Neural cell (in vitro differentiated cells): Measurements from ENCODE around the gene FURIN. TPM values are rescaled to one million over a fixed set of nuclear protein-coding genes. Genes with fewer than 3 reads are reported as not detected.

Experiments used
- H2AFZ ChIP-seq: fragments of 200-600, 300-800 bp; sonication (generic), shearing (Covaris generic); 2 replicates; pipeline ENCODE4 v1.6.0; 2014; ENCODE audit warnings: low read depth, mild to moderate bottlenecking, antibody characterized with exemption, low read length, moderate library complexity
- H3F3A ChIP-seq: fragments of 200-600 bp; shearing (Covaris generic); 2 replicates; pipeline ENCODE4 v1.6.1; 2016; ENCODE audit warnings: mild to moderate bottlenecking, moderate library complexity, mixed read lengths, antibody characterized with exemption, low read length; ENCODE audit not compliant: insufficient read depth, poor library complexity, severe bottlenecking
- H3K27ac ChIP-seq: fragments of 200-600, 300-800 bp; sonication (generic), shearing (Covaris generic); 2 replicates; pipeline ENCODE4 v1.5.1; 2014; ENCODE audit warnings: mild to moderate bottlenecking, low read length, moderate library complexity
- H3K27me3 ChIP-seq: fragments of 300-800, 200-600 bp; sonication (generic), shearing (Covaris generic); 2 replicates; pipeline ENCODE4 v1.6.0; 2014; ENCODE audit warnings: mild to moderate bottlenecking, low read depth, low read length, moderate library complexity; ENCODE audit not compliant: insufficient read depth
- H3K36me3 ChIP-seq: fragments of 300-800, 200-600 bp; sonication (generic), shearing (Covaris generic); 2 replicates; pipeline ENCODE4 v1.5.1; 2014; ENCODE audit warnings: mild to moderate bottlenecking, antibody characterized with exemption, low read length, moderate library complexity; ENCODE audit not compliant: insufficient read depth
- H3K4me2 ChIP-seq: fragments of 300-800, 200-600 bp; sonication (generic), shearing (Covaris generic); 2 replicates; pipeline ENCODE4 v1.6.0; 2014; ENCODE audit warnings: mild to moderate bottlenecking, low read length
- H3K4me3 ChIP-seq: fragments of 300-800, 200-600 bp; sonication (generic), shearing (Covaris generic); 2 replicates; pipeline ENCODE4 v1.5.1; 2014; ENCODE audit warnings: mild to moderate bottlenecking, low read length, moderate library complexity
- H3K79me2 ChIP-seq: fragments of 200-600 bp; shearing (Covaris generic); replicated peaks from 2 replicates; pipeline ENCODE4 v1.6.0; 2014; ENCODE audit warnings: mild to moderate bottlenecking, low read length, moderate library complexity; ENCODE audit not compliant: insufficient read depth
- H3K9ac ChIP-seq: fragments of 300-800, 200-600 bp; sonication (generic), shearing (Covaris generic); 2 replicates; pipeline ENCODE4 v1.6.1; 2016; ENCODE audit warnings: mild to moderate bottlenecking, low read length, mixed read lengths
- H3K9me2 ChIP-seq: fragments of 200-600 bp; shearing (Covaris generic); 2 replicates; pipeline ENCODE4 v1.6.1; 2016; ENCODE audit warnings: mild to moderate bottlenecking, low read length, mixed read lengths; ENCODE audit not compliant: insufficient read depth
- H3K9me3 ChIP-seq: fragments of 200-600, 300-800 bp; sonication (generic), shearing (Covaris generic); 2 replicates; pipeline ENCODE4 v1.6.1; 2016; ENCODE audit warnings: mild to moderate bottlenecking, mixed run types, low read length, moderate library complexity, mixed read lengths
- H4K20me1 ChIP-seq: fragments of 200-600 bp; shearing (Covaris generic); 2 replicates; pipeline ENCODE4 v1.6.1; 2016; ENCODE audit warnings: mild to moderate bottlenecking, mixed run types; ENCODE audit not compliant: insufficient read depth
- CTCF ChIP-seq: fragments of 450-650 bp; IDR thresholded peaks from 2 replicates; pipeline ENCODE4 v1.5.1; 2014; ENCODE audit warnings: antibody characterized with exemption, mild to moderate bottlenecking, moderate library complexity; ENCODE audit not compliant: poor library complexity, severe bottlenecking
- EP300 ChIP-seq: fragments of 450-650 bp; conservative IDR thresholded peaks from 2 replicates; pipeline ENCODE4 v1.6.1; 2014; ENCODE audit warnings: antibody characterized with exemption, mild to moderate bottlenecking, moderate library complexity; ENCODE audit not compliant: poor library complexity, severe bottlenecking
- EZH2 ChIP-seq: fragments of 200-600, 300-800 bp; shearing (Covaris generic), sonication (generic); IDR thresholded peaks from 2 replicates; pipeline ENCODE4 v1.6.1; 2014; ENCODE audit warnings: antibody characterized with exemption, low read length, borderline replicate concordance, mild to moderate bottlenecking; ENCODE audit not compliant: insufficient read depth, poor library complexity, severe bottlenecking
- MXI1 ChIP-seq: fragments of 450-650 bp; conservative IDR thresholded peaks from 2 replicates; pipeline ENCODE4 v1.6.1; 2014; ENCODE audit warnings: antibody characterized with exemption, mild to moderate bottlenecking; ENCODE audit not compliant: poor library complexity, severe bottlenecking
- POLR2AphosphoS5 ChIP-seq: IDR thresholded peaks from 2 replicates; pipeline ENCODE4 v1.6.1; 2012
- RAD21 ChIP-seq: fragments of 450-650 bp; conservative IDR thresholded peaks from 2 replicates; pipeline ENCODE4 v1.6.1; 2014; ENCODE audit warnings: antibody characterized with exemption, mild to moderate bottlenecking, moderate library complexity
- REST ChIP-seq: IDR thresholded peaks from 2 replicates; pipeline ENCODE4 v1.6.1; 2012; ENCODE audit warnings: borderline replicate concordance
- SMC3 ChIP-seq: fragments of 450-650 bp; conservative IDR thresholded peaks from 2 replicates; pipeline ENCODE4 v1.6.1; 2014; ENCODE audit warnings: antibody characterized with exemption, mild to moderate bottlenecking, moderate library complexity; ENCODE audit not compliant: poor library complexity
- TAF1 ChIP-seq: IDR thresholded peaks from 2 replicates; pipeline ENCODE4 v1.6.1; 2012; ENCODE audit warnings: low read depth
- polyA plus RNA-seq: library from polyadenylated mRNA; depleted of rRNA; stranded (reverse); fragments of >200 nt; gene quantifications from 2 replicates; pipeline ENCODE4 v1.2.3, GENCODE V29; 2014

The FURIN gene
- polyA plus RNA-seq, 1 donor from 2014 or later, result 4.3 TPM

DNA sequence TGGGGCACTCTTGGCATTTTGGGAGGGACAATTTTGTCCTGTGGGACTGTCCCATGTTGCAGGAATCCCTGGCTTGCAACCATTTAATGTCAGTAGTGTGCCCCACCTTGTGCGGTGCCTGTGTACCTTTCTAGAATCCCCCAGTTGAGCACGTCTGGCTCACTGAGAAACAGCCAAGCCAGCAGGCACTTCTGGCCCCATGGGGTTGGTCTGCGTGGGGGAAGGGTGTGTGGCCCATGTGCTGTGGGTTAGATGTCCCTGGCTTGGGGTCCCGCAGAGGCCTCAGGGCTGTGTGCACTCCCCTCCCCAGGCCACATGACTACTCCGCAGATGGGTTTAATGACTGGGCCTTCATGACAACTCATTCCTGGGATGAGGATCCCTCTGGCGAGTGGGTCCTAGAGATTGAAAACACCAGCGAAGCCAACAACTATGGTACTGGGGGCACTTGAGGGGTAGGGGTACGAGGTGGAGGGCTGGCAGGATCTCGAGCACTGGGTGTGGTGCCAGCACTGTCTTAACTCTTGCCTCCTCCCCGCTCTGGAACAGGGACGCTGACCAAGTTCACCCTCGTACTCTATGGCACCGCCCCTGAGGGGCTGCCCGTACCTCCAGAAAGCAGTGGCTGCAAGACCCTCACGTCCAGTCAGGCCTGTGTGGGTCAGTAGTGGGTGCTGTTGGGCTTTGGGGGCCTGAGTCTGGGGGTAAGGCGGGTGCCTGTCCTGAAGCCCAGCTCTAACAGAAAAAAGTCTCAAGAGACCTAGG lies 12.2 kb downstream of the FURIN start:
- H3K9ac ChIP-seq, result no peak overlapping the region
- no peaks in the 10 kb centered on the region for H3K9me3 ChIP-seq
- H3K9me2 ChIP-seq, result no peaks in the 10 kb centered on the region
- H3K4me3 ChIP-seq, result no peak overlapping the region
- no peak overlapping the region for H3K27ac ChIP-seq
- H2AFZ ChIP-seq, result no peak overlapping the region
- no peaks in the 10 kb centered on the region for H3F3A ChIP-seq
- no peak overlapping the region for H3K4me2 ChIP-seq
- no peaks in the 10 kb centered on the region for H4K20me1 ChIP-seq
- TF ChIP-seq CTCF (no peak), SMC3 (no peak), REST (no peak), POLR2AphosphoS5 (no peak), RAD21 (no peak), EP300 (no peak), TAF1 (no peak), MXI1 (no peak), EZH2 (no peak)
- H3K79me2 ChIP-seq, result no peaks in the 10 kb centered on the region
- no peaks in the 10 kb centered on the region for H3K36me3 ChIP-seq
- H3K27me3 ChIP-seq, result no peaks in the 10 kb centered on the region

- no peaks in the 10 kb centered on the region for H3K36me3 ChIP-seq
- H3K27ac ChIP-seq, result no peak overlapping the region
- no peak overlapping the region for H3K9ac ChIP-seq
- no peaks in the 10 kb centered on the region for H3F3A ChIP-seq
- H3K4me2 ChIP-seq, result no peak overlapping the region
- no peak overlapping the region for H3K4me3 ChIP-seq
- H3K9me2 ChIP-seq, result no peaks in the 10 kb centered on the region
- H2AFZ ChIP-seq, result no peak overlapping the region
- no peaks in the 10 kb centered on the region for H3K27me3 ChIP-seq
- H4K20me1 ChIP-seq, result no peaks in the 10 kb centered on the region
- no peaks in the 10 kb centered on the region for H3K9me3 ChIP-seq
- TF ChIP-seq EP300 (no peak), TAF1 (no peak), RAD21 (no peak), POLR2AphosphoS5 (no peak), MXI1 (no peak), REST (no peak), EZH2 (no peak)
- no peaks in the 10 kb centered on the region for H3K79me2 ChIP-seq
Observed at GRCh38 chr15:90881181-90881977, 13.0 kb downstream of the FURIN start.
